T-helper 2 cell treated with Interferon-gamma antibody and Interleukin-4, amounts not matched to agents 5 μg/mL and 100 μg/mL, for 36 hours (primary cell): ENCODE results near the gene PIK3R5.
A peak's percentile ranks its signal among the peaks of the same experiment; 100 is the strongest.
"Not testable (repeated sequence)": the region's sequence is repeated elsewhere in the genome, so short reads cannot be mapped to it uniquely, and the experiment has no call there.

Experiments
- DNase-seq: peaks from one replicate; pipeline ENCODE4 v3.0.0; 2021; ENCODE audit warnings: low spot score
- H3K27ac Mint-ChIP-seq: one replicate; pipeline ENCODE4 v1.8.0; 2021; ENCODE audit warnings: mild to moderate bottlenecking, mixed read lengths
- H3K27me3 Mint-ChIP-seq: one replicate; pipeline ENCODE4 v1.8.0; 2021; ENCODE audit warnings: low read depth, mixed read lengths
- H3K36me3 Mint-ChIP-seq: one replicate; pipeline ENCODE4 v1.8.0; 2021; ENCODE audit warnings: low read depth, mixed read lengths
- H3K4me1 Mint-ChIP-seq: one replicate; pipeline ENCODE4 v1.8.0; 2021; ENCODE audit warnings: low read depth, mixed read lengths
- H3K4me3 Mint-ChIP-seq: one replicate; pipeline ENCODE4 v1.8.0; 2022; ENCODE audit warnings: mild to moderate bottlenecking, moderate library complexity, mixed read lengths
- H3K9me3 Mint-ChIP-seq: one replicate; pipeline ENCODE4 v1.8.0; 2021; ENCODE audit warnings: mixed read lengths

PIK3R5 gene

GRCh38 chr17:8859804-8860430 is 105.6 kb downstream of the PIK3R5 start:
- Mint-ChIP-seq H3K4me1 (peaks cover 56% of the 10 kb centered on the region), H3K4me3 (peak overlapping the region; percentile 18), H3K27ac (peak overlapping the region; percentile 76), H3K9me3 (no peaks in the 10 kb centered on the region), H3K27me3 (no peaks in the 10 kb centered on the region), H3K36me3 (peaks cover 48% of the 10 kb centered on the region)
- no peak for DNase-seq

DNA sequence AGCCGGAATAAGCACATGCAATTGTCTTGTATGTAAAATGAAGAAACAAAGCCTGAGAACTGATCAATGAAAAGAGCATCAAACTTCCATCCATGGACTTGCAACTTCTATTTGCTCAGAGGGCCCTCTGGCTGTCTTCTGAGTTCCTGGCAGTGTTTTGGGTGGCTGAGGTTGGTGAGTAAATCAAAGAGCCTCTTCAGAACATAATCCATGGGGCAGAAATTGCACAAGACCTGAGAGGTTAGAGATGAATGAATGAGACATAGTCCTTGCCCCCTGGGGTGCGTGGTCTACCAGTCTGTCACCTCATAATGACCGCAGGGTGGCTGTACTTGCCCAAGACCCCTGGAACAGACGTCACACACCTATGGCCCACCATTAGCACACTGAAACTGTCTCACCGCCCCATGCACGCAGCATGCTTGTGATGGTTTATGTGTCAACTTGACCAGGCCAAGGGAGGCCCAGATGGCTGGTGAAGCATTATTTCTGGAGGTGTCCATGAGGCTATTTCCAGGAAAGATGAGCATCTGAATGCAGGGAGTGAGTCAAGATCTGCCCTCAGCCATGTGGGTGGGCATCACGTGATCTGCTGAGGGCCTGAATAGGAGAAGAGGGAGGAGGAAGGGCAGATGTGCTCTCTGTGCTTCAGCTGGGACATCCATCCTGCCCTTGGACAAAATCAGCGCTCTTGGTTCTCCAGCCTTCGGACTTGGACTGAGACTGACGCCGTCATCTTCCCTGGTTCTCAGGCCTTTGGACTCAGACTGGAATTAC is 106.3 kb downstream of the PIK3R5 start:
- no peaks in the 10 kb centered on the region for H3K9me3 Mint-ChIP-seq
- H3K36me3 Mint-ChIP-seq: peaks cover 45% of the 10 kb centered on the region
- H3K27ac Mint-ChIP-seq: peak overlapping the region; percentile 76
- H3K27me3 Mint-ChIP-seq: no peaks in the 10 kb centered on the region
- peak; percentile 62 for DNase-seq
- peaks cover 55% of the 10 kb centered on the region for H3K4me1 Mint-ChIP-seq
- H3K4me3 Mint-ChIP-seq: peak overlapping the region; percentile 18

- DNase-seq: peak; percentile 80
- Mint-ChIP-seq H3K27me3 (no peaks in the 10 kb centered on the region), H3K9me3 (no peaks in the 10 kb centered on the region), H3K4me3 (peak overlapping the region; percentile 88), H3K27ac (peak overlapping the region; percentile 97), H3K4me1 (peaks cover 53% of the 10 kb centered on the region), H3K36me3 (peaks cover 36% of the 10 kb centered on the region)
Measured at GRCh38 chr17:8857919-8858318, 107.6 kb downstream of the PIK3R5 start.

DNA sequence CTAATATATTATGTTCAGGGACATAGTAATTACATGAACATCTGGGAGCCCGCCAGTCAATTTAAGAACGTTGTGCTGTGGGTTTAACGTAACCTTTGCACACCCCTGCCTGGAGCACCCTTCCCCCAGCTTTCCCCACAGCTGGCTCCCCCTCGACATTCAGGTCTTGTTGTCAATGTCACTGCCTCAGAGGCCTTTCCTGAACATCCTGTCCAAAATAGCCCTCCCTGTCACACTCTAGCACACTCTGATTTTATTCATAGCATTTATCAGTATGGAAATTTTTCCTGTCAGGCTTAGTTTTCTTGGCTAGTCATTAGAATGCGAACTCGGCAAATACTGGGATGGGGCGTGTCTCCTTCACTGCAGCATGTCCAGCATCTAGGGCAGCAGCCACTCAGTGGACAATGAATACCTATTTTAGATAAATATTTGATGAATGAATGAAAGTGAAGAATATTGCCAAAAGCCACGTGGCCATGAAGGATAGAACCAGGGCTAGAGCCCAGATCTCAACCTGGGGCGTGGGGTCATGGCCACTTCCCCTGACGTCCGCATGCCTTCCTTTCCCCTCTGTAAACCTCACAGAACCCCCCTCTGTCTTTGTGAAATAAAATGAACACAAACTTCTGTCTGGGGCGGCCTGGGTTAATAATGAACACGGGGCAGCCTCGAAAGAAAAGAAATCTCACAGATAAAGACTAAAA is 108.5 kb downstream of the PIK3R5 start:
- DNase-seq: no peak
- peaks cover 32% of the 10 kb centered on the region for H3K36me3 Mint-ChIP-seq
- no peaks in the 10 kb centered on the region for H3K9me3 Mint-ChIP-seq
- peaks cover 44% of the 10 kb centered on the region for H3K4me1 Mint-ChIP-seq
- peak overlapping the region; percentile 97 for H3K27ac Mint-ChIP-seq
- peak overlapping the region; percentile 88 for H3K4me3 Mint-ChIP-seq
- H3K27me3 Mint-ChIP-seq: no peaks in the 10 kb centered on the region

GRCh38 chr17:8856205-8856603 is 109.3 kb downstream of the PIK3R5 start:
- Mint-ChIP-seq H3K36me3 (peaks cover 36% of the 10 kb centered on the region), H3K4me1 (peaks cover 40% of the 10 kb centered on the region)
- not testable (repeated sequence) for DNase-seq, H3K27me3 Mint-ChIP-seq, H3K4me3 Mint-ChIP-seq, H3K27ac Mint-ChIP-seq, H3K9me3 Mint-ChIP-seq

GRCh38 chr17:8855477-8856204 is 109.9 kb downstream of the PIK3R5 start:
- Mint-ChIP-seq H3K4me3 (peak overlapping the region; percentile 28), H3K27me3 (no peaks in the 10 kb centered on the region), H3K9me3 (no peaks in the 10 kb centered on the region), H3K36me3 (peaks cover 38% of the 10 kb centered on the region), H3K27ac (no peak overlapping the region), H3K4me1 (peaks cover 37% of the 10 kb centered on the region)
- peak; percentile 50 for DNase-seq

DNA sequence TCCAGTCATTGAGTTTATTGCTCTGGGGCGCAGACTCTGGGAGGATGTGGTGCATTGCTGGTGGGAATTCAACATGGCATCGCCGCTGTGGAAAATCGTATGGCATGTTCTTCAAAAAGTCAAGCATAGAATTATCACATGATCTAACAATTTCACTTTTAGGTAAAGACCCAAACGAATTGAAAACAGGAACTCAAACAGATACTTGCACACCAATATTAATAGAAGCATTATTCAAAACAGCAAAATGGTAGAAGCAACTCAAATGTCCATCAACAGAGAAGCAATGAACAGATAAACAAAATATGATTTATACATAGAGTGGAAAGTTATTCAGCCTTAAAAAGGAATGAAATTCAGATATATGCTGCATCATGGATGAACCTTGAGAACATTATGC is 113.9 kb downstream of the PIK3R5 start:
- Mint-ChIP-seq H3K27ac (no peak overlapping the region), H3K36me3 (peaks cover 48% of the 10 kb centered on the region), H3K9me3 (no peaks in the 10 kb centered on the region), H3K4me1 (peaks cover 12% of the 10 kb centered on the region), H3K27me3 (no peaks in the 10 kb centered on the region), H3K4me3 (no peak overlapping the region)
- no peak for DNase-seq

GRCh38 chr17:8849311-8850041 is 116.0 kb downstream of the PIK3R5 start:
- no peak overlapping the region for H3K4me3 Mint-ChIP-seq
- no peaks in the 10 kb centered on the region for H3K9me3 Mint-ChIP-seq
- no peaks in the 10 kb centered on the region for H3K27me3 Mint-ChIP-seq
- H3K4me1 Mint-ChIP-seq: peaks cover 7% of the 10 kb centered on the region
- no peak for DNase-seq
- H3K27ac Mint-ChIP-seq: no peak overlapping the region
- H3K36me3 Mint-ChIP-seq: peaks cover 55% of the 10 kb centered on the region

DNA sequence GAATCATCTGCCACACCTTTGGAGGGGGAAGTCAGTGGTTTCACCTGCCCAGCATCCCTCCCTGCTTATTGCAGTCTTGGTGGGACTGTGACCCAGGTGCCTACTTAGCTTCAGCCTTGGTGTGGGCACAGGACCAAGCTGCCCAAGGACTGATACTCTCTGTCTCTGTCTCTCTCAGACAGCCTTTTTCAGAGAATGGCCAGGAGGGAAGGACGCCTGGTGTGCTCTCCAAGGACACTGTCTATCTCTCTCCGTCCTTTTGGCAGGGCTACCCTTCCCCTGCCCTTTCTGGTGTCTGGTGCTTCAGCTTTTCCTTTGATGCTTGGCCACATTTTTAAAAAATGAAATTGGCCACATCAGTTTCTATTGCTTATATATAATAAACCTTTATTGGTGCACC is 117.6 kb downstream of the PIK3R5 start:
- Mint-ChIP-seq H3K9me3 (no peaks in the 10 kb centered on the region), H3K36me3 (peaks cover 53% of the 10 kb centered on the region), H3K4me3 (no peak overlapping the region), H3K27me3 (no peaks in the 10 kb centered on the region), H3K27ac (no peak overlapping the region), H3K4me1 (peaks cover 9% of the 10 kb centered on the region)
- no peak for DNase-seq

- H3K27me3 Mint-ChIP-seq: no peaks in the 10 kb centered on the region
- H3K4me3 Mint-ChIP-seq: no peak overlapping the region
- DNase-seq: no peak
- no peak overlapping the region for H3K27ac Mint-ChIP-seq
- H3K4me1 Mint-ChIP-seq: peaks cover 7% of the 10 kb centered on the region
- peaks cover 48% of the 10 kb centered on the region for H3K36me3 Mint-ChIP-seq
- no peaks in the 10 kb centered on the region for H3K9me3 Mint-ChIP-seq
Measured at GRCh38 chr17:8846768-8847211, 118.7 kb downstream of the PIK3R5 start.

DNA sequence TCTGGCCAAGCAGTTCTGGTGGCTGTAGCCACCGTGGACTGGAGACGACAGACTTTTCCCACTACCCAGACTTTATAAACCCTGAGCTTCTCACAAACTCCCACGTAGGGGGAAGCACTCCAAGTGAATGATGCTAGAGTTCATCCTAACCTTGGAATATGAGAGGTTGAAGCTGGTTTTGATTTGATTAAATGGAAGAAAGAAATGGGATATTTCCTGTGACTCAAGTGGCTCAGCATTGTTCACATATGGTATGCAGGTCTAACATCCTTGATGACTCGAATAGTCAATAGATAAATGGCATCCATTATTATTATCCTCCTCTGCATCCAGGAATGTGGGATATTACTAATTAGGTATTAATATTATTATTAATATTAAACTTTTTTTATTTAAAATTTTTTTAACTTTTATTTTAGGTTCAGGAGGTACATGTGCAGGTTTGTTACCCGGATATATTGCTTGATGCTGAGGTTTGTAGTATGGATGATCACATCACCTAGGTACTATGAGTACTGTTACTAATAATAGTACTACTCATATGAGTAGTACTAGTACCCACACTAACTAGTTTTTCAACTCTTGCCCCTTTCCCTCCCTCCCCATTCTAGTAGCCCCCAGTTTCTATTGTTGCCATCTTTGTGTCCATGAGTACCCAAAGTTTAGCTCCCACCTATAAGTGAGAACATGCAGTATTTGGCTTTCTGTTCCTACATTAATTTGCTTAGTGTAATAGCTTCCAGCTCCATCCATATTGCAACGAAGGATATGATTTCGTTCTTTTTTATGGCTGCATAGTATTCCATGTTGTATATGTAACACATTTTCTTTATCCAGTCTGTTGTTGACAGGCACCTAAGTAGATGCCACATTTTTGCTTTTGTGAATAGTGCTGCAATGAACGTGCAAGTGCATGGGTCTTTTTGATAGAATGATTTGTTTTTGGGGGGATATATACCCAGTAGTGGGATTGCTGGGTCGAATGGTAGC is 121.0 kb downstream of the PIK3R5 start:
- Mint-ChIP-seq H3K9me3 (no peaks in the 10 kb centered on the region), H3K4me1 (peaks cover 2% of the 10 kb centered on the region), H3K27me3 (no peaks in the 10 kb centered on the region), H3K36me3 (peaks cover 39% of the 10 kb centered on the region), H3K27ac (no peak overlapping the region), H3K4me3 (no peak overlapping the region)
- DNase-seq: no peak

DNA sequence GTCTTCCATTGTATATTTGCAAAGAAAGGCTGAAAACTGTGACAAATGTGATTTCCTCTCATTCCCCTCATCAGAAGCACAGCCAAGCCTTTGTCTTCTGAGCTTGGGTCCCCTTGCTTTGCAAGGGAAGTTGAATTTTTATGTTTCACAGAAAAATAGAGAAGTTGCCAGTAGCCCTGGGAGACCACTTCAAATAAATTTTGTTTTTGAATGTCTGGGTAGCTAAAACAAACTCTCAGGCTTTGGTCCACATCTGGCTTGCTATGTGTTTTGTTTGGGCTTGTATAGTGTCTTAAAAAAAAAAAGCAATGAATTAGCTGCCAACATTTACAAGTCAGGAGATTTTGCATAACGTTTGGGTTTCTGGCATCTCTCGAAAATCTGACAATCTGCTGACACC is 122.2 kb downstream of the PIK3R5 start:
- Mint-ChIP-seq H3K4me3 (no peak overlapping the region), H3K9me3 (no peaks in the 10 kb centered on the region), H3K27me3 (no peaks in the 10 kb centered on the region), H3K27ac (peak overlapping the region; percentile 56), H3K36me3 (peaks cover 31% of the 10 kb centered on the region), H3K4me1 (peaks cover 2% of the 10 kb centered on the region)
- no peak for DNase-seq
